Renal cortex interstitium (tissue), 11 donors: Measurements from ENCODE around the gene UBR2. TPM values are rescaled to one million over a fixed set of nuclear protein-coding genes. Genes with fewer than 3 reads are reported as not detected.
"Not testable (repeated sequence)": the region's sequence is repeated elsewhere in the genome, so short reads cannot be mapped to it uniquely, and the experiment has no call there.

Experiments
- DNase-seq, 11 donors: peaks; one replicate each; pipeline ENCODE4 v3.0.0-alpha.2; 2013; ENCODE audit warnings: low read depth in 9 of 11, low spot score in 4 of 11; ENCODE audit errors: extremely low read depth in 1 of 11
- polyA plus RNA-seq, 3 donors: library from polyadenylated mRNA; unstranded; fragments of 120-200 nt; gene quantifications; one replicate each; pipeline ENCODE4 v1.2.1, GENCODE V29; 2013; ENCODE audit not compliant: insufficient read length in 3 of 3

UBR2 gene
- polyA plus RNA-seq, 3 donors = 25.7 to 29.6 (median 27.9) TPM

DNA sequence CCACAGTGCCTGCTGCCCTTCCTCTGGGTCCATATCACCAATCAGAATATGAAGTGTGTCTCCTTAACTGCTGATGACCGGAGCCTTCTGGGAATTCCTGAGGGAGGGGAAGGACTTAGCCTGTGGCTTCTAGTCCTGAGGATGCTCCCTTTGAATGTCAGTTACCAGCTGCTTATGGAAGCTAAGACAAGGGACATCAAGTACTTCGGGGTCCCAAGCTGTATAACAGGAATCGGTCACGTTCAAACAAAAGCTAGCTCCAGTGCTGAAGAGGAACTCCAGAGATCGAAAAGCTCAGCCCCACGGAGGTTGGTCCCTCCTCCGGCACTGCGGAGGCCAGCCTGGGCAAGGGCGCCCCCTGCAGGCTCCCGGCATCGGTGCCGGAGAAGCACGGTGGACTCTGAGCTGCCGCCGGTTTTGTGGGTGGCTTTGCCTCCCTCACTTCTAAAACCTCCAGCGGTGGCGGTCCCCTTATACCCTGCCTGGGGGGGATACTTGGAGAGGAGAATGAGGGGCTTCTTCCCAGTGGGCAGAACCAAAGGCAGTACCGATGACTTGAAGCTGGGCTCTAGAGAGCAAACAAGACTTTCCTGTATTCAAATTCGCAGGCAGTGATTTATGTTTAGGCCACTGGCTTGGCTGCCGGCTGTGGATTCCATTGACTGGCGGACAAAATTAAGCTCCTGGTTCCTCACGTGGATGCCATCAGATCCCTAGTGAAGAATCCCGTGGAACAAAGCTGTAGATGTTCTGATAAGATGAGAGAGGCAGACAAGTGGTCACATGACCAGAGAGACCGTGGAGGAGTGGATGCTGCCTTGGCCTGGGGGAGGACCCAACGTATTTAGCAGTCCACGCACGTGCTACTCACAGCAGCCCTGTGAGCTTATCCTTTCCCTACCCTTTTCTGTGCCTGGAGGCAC lies 16.2 kb upstream of the UBR2 start:
- peak; percentile 63 to 84 (median 75) for DNase-seq

DNA sequence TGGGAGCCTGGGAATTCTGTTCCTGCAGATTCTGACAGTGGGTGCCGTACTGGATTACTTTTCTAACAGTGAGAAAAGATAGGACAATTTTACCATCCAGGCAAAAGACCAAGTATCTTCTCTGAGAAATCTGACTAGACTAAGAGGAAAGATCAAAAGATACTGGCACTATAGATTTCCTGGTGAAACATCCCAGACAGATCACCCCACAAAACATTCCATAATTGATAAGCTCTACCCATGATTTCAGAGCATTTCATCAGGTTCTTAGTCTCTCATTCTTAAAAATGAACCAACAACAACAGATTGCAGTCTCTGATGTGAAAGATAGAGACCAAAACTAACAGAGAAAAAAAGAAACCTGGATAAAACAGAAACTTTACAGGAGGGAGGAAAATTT lies 13.6 kb upstream of the UBR2 start:
- DNase-seq = no peak

DNA sequence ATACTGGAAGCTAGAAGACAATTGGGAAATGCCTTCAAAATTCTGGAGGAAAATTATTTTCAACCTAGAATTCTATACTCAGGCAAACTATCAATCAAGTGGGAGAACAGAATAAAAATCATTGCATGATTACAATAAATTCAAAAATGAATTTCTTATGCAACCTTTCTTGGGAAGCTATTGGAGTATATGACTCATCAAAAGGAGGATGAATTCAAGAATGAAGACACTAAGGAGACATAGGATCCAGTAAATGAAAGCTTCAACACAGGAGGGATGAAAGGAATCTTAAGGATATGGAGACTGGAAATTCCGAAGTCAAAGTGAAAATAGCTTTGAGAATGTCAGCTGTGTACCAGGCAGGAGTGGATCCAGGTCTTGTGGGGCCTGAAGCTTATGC lies 12.6 kb upstream of the UBR2 start:
- DNase-seq = no peak

DNA sequence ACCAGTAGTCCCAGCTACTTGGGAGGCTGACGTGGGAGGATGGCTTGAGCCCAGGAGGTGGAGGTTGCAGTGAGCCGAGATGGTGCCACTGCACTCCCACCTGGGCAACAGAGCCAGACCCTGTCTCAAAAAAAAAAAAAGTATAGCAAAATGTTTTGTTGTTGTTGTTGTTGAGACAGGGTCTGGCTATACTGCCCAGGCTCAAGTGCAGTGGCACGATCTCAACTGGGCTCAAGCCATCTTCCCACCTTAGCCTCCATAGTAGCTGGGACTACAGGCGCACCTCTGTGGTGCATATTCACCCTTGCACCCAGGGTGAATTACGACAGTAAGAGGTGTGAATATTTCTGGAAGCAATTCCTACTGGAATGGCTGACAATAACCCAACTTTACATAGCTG lies 11.4 kb upstream of the UBR2 start:
- DNase-seq = no peak

DNA sequence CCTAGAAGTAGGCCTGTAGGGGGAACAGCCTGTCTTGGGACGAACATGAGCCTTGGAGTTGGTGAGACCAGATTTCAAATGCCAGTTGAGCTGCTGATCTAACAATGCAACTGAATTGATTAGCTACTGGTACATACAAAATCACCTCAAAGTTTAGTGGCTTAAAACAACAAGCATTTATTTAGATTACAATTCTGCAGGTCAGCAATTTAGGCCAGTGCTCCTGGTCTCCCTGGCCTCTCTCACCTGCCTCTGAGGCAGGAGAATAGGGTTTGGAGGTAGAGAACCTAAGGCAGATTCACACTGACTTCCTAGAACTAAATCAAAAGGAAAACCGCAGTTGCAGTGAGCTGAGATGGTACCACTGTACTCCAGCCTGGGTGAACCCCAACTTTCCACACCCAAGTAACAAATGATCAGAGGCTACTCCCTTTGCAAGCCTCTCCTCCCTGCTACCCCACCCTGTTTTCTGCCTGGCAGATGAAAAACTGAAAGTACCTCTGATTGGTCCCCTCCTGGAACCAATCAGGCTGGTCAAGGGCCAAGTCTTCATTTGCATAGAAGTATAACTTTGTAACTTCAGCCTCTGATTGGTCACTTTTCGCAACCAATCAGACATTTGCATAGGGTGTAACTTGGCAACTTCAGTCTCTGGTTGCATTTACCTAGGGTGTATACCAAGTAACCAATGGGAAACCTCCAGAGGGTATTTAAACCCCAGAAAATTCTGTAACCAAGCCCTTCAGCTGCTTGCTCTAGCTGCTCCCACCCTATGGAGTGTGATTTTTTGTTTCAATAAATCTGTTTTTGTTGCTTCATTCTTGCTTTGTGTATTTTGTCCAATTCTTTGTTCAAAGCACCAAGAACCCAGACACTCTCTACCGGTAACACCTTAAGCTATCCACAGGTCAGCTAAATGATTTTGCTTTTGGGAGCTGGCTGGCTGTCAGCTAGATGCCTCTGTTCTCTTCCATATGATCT lies 8.1 kb upstream of the UBR2 start:
- no peak for DNase-seq

DNA sequence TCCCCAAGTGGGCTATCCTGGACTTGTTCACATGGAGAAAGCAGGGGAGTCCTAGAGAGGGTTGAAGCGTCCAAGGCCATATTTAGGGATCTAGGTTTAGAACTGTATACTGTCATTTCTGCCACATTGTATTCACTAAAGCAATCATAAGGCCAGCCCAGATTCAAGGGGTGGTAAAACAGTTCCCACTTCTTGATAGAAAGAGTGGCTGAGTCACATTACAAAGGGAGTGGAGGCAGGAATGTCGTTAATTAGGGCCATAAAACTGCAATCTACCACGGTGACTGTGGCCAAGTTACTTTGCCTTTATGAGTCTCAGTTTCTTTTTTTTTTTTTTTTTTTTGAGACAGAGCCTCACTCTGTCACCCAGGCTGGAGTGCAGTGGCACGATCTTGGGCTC lies 7.4 kb upstream of the UBR2 start:
- DNase-seq = no peak

DNA sequence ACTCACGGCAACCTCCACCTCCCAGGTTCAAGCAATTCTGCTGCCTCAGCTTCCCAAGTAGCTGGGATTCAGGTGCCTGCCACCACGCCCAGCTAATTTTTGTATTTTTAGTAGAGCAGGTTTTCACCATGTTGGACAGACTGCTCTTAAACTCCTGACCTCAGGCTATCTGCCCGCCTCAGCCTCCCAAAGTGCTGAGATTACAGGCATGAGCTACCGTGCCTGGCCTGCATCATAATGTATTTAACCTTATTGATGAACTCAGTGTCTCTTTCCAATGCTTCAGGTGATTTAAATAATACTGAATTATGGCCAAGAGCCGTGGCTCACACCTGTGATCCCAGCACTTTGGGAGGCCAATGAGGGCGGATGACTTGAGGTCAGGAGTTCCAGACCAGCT lies 4.6 kb upstream of the UBR2 start:
- DNase-seq = not testable (repeated sequence)

DNA sequence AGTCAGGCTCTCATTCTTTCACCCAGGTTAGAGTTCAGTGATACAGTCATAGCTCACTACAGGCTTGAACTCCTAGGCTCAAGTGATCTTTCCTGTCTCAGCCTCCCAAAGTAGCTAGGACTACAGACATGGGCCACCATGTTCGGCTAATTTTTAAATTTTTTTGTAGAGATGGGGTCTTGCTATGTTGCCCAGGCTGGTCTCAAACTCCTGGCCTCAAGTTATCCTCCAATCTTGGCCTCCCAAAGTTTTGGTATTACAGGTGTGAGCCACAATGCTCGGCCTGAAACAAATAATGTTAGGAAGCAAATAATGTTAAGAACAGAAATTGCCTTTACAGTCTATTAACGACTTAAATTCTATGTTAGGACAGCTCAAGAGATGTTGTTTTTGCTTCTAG lies 1.8 kb upstream of the UBR2 start:
- no peak for DNase-seq

DNA sequence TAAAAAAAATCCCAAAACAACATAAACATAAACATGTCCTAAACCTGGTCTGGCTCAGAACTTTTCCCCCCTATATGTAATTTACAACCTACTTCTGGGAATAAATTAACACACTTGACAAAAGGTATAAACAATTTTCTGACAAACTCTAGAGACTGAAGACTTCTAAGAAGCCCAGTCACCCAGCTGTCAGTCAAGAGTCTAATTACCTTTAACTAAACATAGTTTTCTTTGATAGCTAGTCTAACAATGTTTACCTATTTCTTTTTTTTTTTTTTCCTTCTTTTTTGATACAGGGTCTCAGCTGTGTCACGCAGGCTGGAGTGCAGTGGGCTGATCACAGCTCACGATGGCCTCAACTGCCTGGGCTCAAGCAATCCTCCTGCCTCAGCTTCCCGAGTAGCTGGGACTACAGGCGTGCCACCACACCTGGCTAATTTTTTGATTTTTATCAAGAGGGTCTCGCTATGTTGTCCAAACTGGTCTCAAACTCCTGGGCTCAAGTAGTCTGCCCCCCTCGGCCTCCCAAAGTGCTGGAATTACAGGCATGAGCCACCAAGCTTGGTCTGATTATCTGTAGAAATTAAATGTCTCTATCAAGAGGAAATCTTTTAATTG lies 932 bp upstream of the UBR2 start:
- no peak for DNase-seq

DNA sequence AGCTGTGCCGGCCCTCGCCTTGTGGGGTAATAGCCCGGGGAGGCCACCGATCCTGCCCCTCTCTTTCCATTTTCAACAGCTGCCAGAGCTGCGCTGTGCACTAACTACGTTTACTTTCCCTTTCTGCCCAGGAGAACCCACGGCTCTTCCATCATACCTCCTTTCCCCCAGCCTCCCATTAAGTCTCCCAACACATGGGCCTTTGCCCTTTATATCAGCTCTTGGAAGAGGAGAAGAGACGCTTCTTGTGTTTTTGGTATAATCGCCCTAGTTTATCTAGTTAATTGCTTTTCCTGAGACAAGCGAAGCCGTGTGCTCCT lies 637 bp downstream of the UBR2 start:
- DNase-seq = peak in 2 of 11 donors; percentile 17 to 20

DNA sequence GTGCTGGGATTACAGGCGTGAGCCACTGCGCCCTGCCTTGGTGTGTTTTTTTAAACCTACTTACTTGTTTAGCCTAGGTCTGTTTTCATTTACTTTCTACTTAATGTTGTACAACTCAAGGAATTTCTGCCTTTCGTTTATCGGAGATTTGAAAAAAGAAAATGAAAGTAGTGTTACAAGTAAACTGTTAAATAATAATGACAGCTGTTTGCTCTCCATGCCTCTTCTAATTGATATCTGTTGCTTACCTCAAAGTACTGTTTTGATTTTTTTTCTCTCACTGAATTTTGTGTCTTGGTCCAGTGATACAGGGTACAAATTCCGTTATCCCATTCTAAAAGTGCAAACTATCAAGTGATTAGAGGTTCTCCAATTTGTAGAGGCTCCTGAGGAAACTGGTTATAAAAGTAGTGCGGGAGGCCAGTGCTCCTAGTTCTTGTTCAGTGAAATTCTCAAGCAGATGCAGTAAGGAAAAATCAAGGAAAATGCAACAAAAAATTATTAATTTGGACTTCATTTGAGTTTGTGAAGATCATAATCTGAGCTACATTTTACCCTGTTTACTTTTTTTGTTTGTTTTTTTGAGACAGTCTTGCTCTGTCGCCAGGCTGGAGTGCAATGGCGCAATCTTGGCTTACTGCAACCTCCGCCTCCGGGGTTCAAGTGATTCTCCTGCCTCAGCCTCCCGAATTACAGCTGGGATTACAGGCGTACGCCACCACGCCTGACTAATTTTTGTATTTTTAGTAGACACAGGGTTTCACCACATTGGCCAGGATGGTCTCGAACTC lies 2.2 kb downstream of the UBR2 start:
- no peak for DNase-seq

DNA sequence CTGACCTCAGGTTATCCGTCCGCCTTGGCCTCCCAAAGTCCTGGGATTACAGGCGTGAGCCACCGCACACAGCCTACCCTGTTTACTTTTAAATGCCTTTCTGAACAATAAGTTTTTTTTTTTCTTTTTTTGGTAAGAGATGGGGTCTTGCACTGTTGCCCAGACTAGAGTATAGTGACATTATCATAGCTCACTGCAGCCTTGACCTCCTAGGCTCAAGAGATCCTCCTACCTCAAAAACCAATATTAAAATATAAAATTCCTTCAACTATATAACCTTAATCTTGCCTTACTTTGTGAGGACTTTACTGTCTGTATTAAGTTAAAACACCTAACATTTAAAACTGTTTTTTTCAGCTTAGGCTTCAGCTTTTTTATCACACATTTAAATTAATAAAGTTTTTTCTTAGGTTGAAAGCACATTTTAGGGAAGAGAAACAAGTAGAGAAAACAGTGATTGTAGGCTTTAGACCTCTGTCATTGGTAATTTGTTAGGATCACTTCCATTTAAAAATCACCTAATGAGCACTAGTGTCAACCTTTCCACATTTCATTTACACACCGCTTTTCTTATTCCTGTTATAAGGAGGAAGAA lies 2.9 kb downstream of the UBR2 start:
- DNase-seq = no peak

DNA sequence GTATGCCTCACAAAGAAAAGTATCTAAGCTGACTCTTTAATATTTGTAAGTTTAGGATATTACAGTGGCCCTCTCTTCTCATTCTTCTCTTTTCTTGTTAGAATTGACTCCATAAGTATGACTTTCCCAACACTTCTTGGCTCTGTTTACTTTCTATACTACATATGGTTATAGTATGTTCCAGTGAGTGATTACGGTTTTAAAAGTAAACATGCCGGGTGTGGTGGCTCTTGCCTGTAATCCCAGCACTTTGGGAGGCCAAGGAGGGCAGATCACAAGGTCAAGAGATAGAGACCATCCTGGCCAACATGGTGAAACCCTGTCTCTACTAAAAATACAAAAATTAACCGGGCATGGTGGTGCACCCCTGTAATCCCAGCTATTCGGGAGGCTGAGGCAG lies 3.4 kb downstream of the UBR2 start:
- not testable (repeated sequence) for DNase-seq

DNA sequence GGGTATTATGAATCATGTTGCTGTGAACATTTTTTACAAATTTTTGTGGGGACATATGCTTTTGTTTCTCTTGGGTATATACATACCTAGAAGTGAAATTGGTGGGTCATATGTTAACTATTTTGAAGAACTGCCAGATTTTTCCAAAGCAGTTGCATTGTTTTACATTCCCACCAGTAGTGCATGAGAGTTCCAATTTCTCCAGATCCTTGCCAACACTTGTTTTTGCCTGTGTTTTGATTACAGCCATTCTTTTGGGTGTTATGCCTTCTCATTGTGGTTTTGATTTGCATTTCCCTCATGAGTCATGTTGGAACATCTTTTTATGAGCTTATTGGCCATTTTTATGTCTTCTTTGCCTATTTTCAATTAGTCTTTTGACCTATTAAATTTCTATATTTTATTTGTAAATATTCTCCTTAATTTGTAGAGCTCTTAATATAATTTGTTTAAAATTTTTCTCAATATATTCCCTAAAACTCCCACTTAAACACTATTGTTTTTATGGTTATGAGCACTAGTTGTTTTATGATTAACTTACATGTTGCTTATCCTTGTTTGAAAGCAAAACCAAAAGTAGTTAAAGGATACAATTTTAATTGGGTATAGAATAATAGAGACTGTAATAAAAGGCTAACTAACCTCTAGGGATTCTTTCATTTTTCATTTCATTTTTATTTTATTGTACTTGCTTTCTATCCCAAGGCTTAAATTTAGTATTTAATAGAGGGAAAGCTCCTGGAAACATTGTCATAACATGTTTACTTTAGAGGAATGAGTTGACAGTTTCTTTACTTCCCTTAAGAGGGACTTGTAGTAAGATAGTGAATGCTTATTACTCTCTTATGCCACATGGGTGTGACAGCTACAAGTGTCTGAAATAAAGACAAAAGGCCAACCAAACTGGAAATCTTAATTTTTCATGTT lies 5.5 kb downstream of the UBR2 start:
- DNase-seq = no peak

DNA sequence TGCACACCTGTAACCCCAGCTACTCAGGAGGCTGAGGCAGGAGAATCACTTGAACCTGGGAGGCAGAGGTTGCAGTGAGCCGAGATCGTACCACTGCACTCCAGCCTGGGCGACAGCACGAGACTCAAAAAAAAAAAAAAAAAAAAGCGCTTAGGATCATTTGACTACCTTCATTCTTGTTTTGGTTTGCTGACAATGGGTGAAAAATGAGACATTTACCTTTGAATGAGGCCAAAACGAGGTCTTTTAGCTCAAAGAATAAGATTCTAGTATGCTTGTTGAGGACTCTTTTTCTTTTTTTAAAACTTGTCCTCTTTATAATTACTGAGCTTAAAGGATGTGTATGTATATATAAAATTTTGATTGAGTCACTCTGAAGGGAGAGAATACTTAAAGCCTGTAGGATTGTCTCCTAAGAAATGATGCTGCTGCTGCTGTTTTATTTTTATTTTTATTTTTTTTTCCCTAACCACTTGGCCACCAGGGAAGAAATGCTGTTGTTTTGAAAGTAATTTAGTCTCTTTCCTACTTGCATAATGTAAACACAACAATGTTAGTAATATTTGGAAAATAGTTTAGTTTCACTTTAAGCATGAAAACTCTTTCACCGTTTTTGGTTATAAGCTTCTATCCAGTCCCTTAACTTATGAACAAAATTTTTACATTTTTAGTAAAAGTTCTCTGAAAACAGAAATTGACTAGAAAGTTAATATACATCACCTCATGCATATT lies 7.9 kb downstream of the UBR2 start:
- no peak for DNase-seq

DNA sequence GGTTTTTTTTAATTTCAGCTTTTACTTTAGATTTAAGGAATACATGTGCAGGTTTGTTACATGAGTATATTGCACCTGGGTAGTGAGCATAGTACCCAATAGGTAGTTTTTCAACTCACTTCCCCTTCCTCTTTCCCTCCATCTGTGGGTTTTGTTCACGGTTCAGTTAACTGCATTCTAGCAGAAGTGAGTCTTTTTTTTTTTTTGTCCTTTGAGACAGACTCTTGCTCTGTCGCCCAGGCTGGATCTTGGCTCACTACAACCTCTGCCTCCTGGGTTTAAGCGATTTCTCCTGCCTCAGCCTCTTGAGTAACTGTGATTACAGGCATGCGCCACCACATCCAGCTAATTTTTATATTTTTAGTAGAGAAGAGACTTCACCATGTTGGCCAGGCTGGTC lies 8.7 kb downstream of the UBR2 start:
- DNase-seq = no peak

DNA sequence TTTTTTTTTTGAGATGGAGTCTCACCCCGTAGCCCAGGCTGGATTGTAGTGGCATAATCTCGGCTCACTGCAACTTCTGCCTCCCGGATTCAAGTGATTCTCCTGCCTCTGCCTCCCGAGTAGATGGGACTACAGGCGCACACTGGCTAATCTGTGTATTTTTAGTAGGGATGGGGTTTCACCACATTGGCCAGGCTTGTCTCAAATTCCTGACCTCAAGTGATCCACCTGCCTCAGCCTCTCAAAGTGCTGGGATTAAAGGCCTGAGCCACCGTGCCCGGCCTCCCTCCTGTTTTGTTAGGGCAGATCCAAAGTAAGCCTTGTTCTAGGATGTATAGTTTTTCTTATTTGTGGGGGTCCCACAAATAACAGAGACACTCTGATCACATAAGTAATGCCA lies 12.7 kb downstream of the UBR2 start:
- not testable (repeated sequence) for DNase-seq
